ENCODE results near the gene ATP6V0D1. TPM values are rescaled to one million over a fixed set of nuclear protein-coding genes. Genes with fewer than 3 reads are reported as not detected.

ATP6V0D1 gene
- total RNA-seq, 1 experiment from 2014 or later, result 76.6 TPM

DNA sequence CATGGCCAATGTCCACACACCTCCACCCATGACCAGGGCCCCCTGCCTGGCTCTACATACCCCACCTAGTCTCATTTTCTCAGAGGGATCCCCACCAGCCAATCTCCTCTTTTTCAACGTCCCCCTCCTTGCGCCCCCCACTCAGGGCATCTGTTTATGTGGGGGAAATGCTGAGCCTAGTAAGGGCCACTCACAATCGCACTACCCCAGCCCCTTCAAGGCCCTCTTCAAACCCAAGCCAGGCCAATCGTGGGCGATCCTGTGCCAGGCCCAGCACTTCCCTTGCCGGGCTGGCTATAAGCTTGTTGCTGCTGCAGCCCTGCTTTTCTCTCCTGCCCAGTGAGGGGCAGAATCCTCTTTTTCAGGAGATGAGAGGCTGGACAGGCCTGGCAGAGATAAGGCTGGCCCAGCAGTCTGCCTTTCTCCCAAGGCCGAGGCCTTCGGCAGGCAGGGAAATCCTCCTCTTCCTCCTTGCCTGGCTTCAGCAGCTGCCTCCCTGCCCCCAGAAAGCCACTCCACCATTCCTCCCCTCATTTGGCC lies 33.9 kb downstream of the ATP6V0D1 start:
- no peak for DNase-seq
- TF ChIP-seq, protein P1, sequence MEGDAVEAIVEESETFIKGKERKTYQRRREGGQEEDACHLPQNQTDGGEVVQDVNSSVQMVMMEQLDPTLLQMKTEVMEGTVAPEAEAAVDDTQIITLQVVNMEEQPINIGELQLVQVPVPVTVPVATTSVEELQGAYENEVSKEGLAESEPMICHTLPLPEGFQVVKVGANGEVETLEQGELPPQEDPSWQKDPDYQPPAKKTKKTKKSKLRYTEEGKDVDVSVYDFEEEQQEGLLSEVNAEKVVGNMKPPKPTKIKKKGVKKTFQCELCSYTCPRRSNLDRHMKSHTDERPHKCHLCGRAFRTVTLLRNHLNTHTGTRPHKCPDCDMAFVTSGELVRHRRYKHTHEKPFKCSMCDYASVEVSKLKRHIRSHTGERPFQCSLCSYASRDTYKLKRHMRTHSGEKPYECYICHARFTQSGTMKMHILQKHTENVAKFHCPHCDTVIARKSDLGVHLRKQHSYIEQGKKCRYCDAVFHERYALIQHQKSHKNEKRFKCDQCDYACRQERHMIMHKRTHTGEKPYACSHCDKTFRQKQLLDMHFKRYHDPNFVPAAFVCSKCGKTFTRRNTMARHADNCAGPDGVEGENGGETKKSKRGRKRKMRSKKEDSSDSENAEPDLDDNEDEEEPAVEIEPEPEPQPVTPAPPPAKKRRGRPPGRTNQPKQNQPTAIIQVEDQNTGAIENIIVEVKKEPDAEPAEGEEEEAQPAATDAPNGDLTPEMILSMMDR (conservative IDR thresholded peaks at IDR 0.05; ENCODE audit: low read depth, low read length), result no peak
- TF ChIP-seq EZH2phosphoT487 (IDR thresholded peaks at IDR 0.05; ENCODE audit: borderline replicate concordance, low read length) (no peak), EZH2 (IDR thresholded peaks at IDR 0.05; ENCODE audit: low read length, unreplicated experiment) (no peak)
- H3K27ac ChIP-seq (ENCODE audit: low read length), result no peak overlapping the region
- POLR2A ChIA-PET (ENCODE audit: unreplicated experiment), result no interaction called here
- H3K36me3 ChIP-seq (ENCODE audit: low read depth, low read length), result no peaks in the 10 kb centered on the region
- no TSS peak for BruUV-seq (replicated peaks)
- H3K9me2 ChIP-seq (replicated peaks; ENCODE audit: low read length), result no peaks in the 10 kb centered on the region
- no peaks in the 10 kb centered on the region for H3K27me3 ChIP-seq (ENCODE audit: low read length)
- no peaks in the 10 kb centered on the region for H3K9me3 ChIP-seq (ENCODE audit: low read length)
- H3K4me2 ChIP-seq (ENCODE audit: low read length), result no peak overlapping the region
- no peaks in the 10 kb centered on the region for H3F3A ChIP-seq (ENCODE audit: low read length, unreplicated experiment)
- ATAC-seq, result no peak
- CTCF ChIA-PET, result interaction anchor here (1.5 kb wide), 1 partner anchor 19 kb away, joined by 3 read pairs; no protein-coding TSS in a partner anchor
- no peaks in the 10 kb centered on the region for H4K20me1 ChIP-seq (ENCODE audit: low read length)
- H3K4me3 ChIP-seq (ENCODE audit: low read length), result no peak overlapping the region
- intact Hi-C loops (cut with micrococcal nuclease), result no loop called here
- H3K4me1 ChIP-seq (ENCODE audit: insufficient read depth, low read length), result no peaks in the 10 kb centered on the region
- no peak overlapping the region for H3K9ac ChIP-seq (ENCODE audit: low read length)
- H3K79me2 ChIP-seq (ENCODE audit: low read length), result no peaks in the 10 kb centered on the region
- no peak overlapping the region for H2AFZ ChIP-seq (ENCODE audit: low read length)

DNA sequence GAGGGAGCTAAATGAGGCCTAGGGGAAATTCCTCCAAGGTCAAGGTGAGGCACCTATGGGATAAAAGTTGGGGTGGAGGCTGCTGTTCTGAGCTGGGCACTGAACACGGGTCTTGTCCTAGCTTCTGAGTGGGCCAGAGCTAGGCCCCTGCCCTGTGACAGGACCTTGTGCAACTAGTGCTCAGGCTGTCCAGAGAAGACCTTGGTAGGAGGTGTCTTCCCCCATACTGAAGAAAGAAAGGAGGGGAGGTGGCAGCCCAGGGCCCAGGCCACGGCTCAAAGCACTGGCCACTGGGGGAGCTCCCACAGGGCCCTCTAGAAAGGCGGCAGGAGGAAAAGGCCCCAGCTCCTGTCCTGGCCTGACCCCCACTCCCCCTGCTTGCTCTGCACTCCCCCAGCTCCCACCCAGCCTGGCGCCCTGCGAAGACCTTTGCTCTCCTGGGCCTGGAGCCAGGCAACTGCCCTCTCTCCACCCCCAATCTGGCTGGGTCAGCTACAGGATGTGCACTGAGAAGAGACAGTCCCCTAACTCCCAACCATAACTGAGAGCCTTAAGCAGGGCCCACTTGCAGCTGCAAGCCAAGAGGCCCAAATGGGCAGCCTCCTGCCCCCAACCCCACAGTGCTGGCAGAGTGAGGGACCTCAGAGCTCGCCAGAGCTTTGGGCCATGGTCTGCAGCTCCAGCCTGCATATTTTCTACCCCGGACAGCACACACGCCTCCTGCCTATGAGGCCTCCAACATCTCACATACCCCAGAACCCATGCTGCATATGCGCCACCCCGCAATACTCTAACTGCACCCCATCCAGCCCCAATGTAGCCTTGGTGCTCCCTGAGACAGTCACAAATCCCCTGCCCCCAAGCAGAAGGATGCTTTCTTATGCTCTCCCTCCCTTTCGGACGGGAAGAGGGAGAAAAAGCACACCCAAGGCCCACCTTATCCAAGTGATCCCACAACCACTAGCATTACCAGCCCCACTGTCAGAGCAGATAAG lies 34.7 kb downstream of the ATP6V0D1 start:
- ChIA-PET CTCF (interaction anchor here (1.0 kb wide), 1 partner anchor 18 kb away, joined by 3 read pairs; no protein-coding TSS in a partner anchor), POLR2A (ENCODE audit: unreplicated experiment) (interaction anchor here (0.6 kb wide), 1 partner anchor 399 kb away, joined by 5 read pairs; no protein-coding TSS in a partner anchor)
- Histone ChIP-seq H3K9ac (ENCODE audit: low read length) (no peak overlapping the region), H3K27me3 (ENCODE audit: low read length) (no peaks in the 10 kb centered on the region), H3F3A (ENCODE audit: low read length, unreplicated experiment) (no peaks in the 10 kb centered on the region), H3K4me2 (ENCODE audit: low read length) (no peak overlapping the region), H3K79me2 (ENCODE audit: low read length) (no peaks in the 10 kb centered on the region), H3K9me2 (replicated peaks; ENCODE audit: low read length) (no peaks in the 10 kb centered on the region), H3K4me3 (ENCODE audit: low read length) (no peak overlapping the region), H3K9me3 (ENCODE audit: low read length) (no peaks in the 10 kb centered on the region), H3K36me3 (ENCODE audit: low read depth, low read length) (no peaks in the 10 kb centered on the region), H4K20me1 (ENCODE audit: low read length) (no peaks in the 10 kb centered on the region), H2AFZ (ENCODE audit: low read length) (no peak overlapping the region), H3K27ac (ENCODE audit: low read length) (no peak overlapping the region), H3K4me1 (ENCODE audit: insufficient read depth, low read length) (no peaks in the 10 kb centered on the region)
- no peak for TF ChIP-seq EZH2 (IDR thresholded peaks at IDR 0.05; ENCODE audit: low read length, unreplicated experiment)
- no peak for TF ChIP-seq EZH2phosphoT487 (IDR thresholded peaks at IDR 0.05; ENCODE audit: borderline replicate concordance, low read length)
- TF ChIP-seq, protein P1 (conservative IDR thresholded peaks at IDR 0.05; ENCODE audit: low read depth, low read length), result no peak
- DNase-seq, result no peak
- no peak for ATAC-seq
- intact Hi-C loops (cut with micrococcal nuclease), result no loop called here
- no TSS peak for BruUV-seq (replicated peaks)

Measured in PC-3 (cell line).